Measurements from ENCODE around the gene CIP2A.

DNA sequence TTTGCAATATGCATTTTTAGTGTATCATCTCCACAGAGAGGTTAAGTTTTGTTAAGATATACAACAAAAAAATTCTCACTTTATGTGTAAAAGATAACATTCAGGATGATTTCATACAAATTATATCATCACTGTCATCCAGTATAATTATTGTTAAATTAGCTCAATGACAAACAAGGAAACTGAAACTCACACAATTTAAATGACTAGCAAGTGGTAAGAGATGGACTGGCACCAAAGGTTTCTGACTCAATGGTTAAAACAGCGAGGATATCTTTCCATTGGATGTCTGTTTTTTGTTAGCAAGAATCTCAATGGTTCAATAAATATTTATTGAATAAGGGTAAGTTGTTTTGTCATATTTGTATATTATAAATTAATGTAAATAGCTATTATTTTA lies 22.6 kb downstream of the CIP2A start:
- TF ChIP-seq EZH2 (IDR thresholded peaks at IDR 0.05; ENCODE audit: insufficient read depth, poor library complexity, severe bottlenecking) (no peak), EZH2phosphoT487 (IDR thresholded peaks at IDR 0.05; ENCODE audit: insufficient read depth, low read depth) (no peak)
